HepG2 (cell line): ENCODE results near the gene TLCD1. TPM values are rescaled to one million over a fixed set of nuclear protein-coding genes. Genes with fewer than 3 reads are reported as not detected.
A peak's percentile ranks its signal among the peaks of the same experiment; 100 is the strongest.

Source experiments
- ARHGAP35 ChIP-seq: sonication (generic); formaldehyde crosslinking; IDR thresholded peaks from 2 replicates; pipeline ENCODE4 v1.9.0; 2022; ENCODE audit warnings: mild to moderate bottlenecking, inconsistent platforms, moderate library complexity, missing genetic modification reagents, borderline replicate concordance
- ELK4 ChIP-seq: sonication (generic); formaldehyde crosslinking; IDR thresholded peaks from 2 replicates; pipeline ENCODE4 v1.9.0; 2021; ENCODE audit warnings: missing genetic modification reagents, borderline replicate concordance
- HCFC1 ChIP-seq: fragments of 150-350 bp; IDR thresholded peaks from 2 replicates; pipeline ENCODE4 v1.6.1; 2014; ENCODE audit warnings: low read depth, low read length
- KLF13 ChIP-seq: sonication (generic); formaldehyde crosslinking; IDR thresholded peaks from 2 replicates; pipeline ENCODE4 v1.4.0; 2020; ENCODE audit warnings: mild to moderate bottlenecking, missing genetic modification reagents
- NFAT5 ChIP-seq: sonication (generic); formaldehyde crosslinking; IDR thresholded peaks from 2 replicates; pipeline ENCODE4 v1.4.0; 2020; ENCODE audit warnings: missing genetic modification reagents
- POGZ ChIP-seq: sonication (generic); formaldehyde crosslinking; IDR thresholded peaks from 2 replicates; pipeline ENCODE4 v1.4.0; 2020; ENCODE audit warnings: mild to moderate bottlenecking, missing genetic modification reagents
- RERE ChIP-seq: IDR thresholded peaks from 2 replicates; pipeline ENCODE4 v1.6.1; 2016; ENCODE audit warnings: low read depth, missing genetic modification reagents, missing compliant biosample characterization
- TFDP2 ChIP-seq: sonication (generic); formaldehyde crosslinking; IDR thresholded peaks from 2 replicates; pipeline ENCODE4 v1.4.0; 2020; ENCODE audit warnings: missing genetic modification reagents
- ZNF609 ChIP-seq: sonication (generic); formaldehyde crosslinking; IDR thresholded peaks from 2 replicates; pipeline ENCODE4 v1.4.0; 2020; ENCODE audit warnings: mild to moderate bottlenecking, missing genetic modification reagents, borderline replicate concordance
- polyA plus RNA-seq, 8 experiments: library from polyadenylated mRNA; depleted of rRNA in 3 of 8; stranded (reverse) in 7 of 8; unstranded in 1 of 8; fragments of >200 nt; fragmentation: Illumina TruSeq in 4 of 8; extraction: Trizol in 4 of 8; gene quantifications; 2 replicates each; pipeline versions ENCODE4 v1.2.1 to v1.2.3, GENCODE V29; 2011 to 2016; ENCODE audit warnings: low read depth in 4 of 8, missing spikeins in 1 of 8, mixed read lengths in 1 of 8; ENCODE audit not compliant: insufficient read depth in 1 of 8
- total RNA-seq, 5 experiments: library from RNA; depleted of rRNA; stranded (reverse); fragments of >200 nt; fragmentation: Illumina TruSeq; extraction: Trizol; gene quantifications; 2 replicates each; pipeline ENCODE4 v1.2.3, GENCODE V29; 2016; ENCODE audit warnings: low read depth in 1 of 5

TLCD1 gene
- total and polyA plus RNA-seq, 2 of the 13 experiments (the other 11 are each of a cell fraction or from before 2014, with no cell fraction given): 14.9 to 19.6 TPM

GRCh38 chr17:28698253-28698941, 27.6 kb downstream of the TLCD1 start (continued):
- TF ChIP-seq RERE (CRISPR knock-in tag): peak; percentile 31; the same call in 1 of the 2 replicates
- TF ChIP-seq HCFC1: no peak
- peak; percentile 69; the same call in 1 of the 2 replicates for TF ChIP-seq ZNF609 (CRISPR knock-in tag)
- no peak for TF ChIP-seq KLF13 (CRISPR knock-in tag)
- TF ChIP-seq TFDP2: peak; percentile 34; the same call in 1 of the 2 replicates
- no peak for TF ChIP-seq NFAT5 (CRISPR knock-in tag)
- peak; percentile 56; the same call in 1 of the 2 replicates for TF ChIP-seq POGZ
- no peak for TF ChIP-seq ARHGAP35 (CRISPR knock-in tag)
- no peak for TF ChIP-seq ELK4 (CRISPR knock-in tag)
